Vagina (tissue), 2 donors: ENCODE data around the gene UBA7.

Source experiments
- CTCF ChIP-seq, 3 experiments: fragments of 450-650 bp in 2 of 3; fragments of 200-600 bp in 1 of 3; sonication (generic) in 1 of 3; IDR thresholded peaks; one replicate each; pipeline ENCODE4 v1.5.1; 2017 to 2019; ENCODE audit warnings: antibody characterized with exemption in 3 of 3, mild to moderate bottlenecking in 2 of 3, moderate library complexity in 2 of 3
- POLR2A ChIP-seq, 2 donors: fragments of 450-650 bp; IDR thresholded peaks; one replicate each; pipeline ENCODE4 v1.6.1; 2017; ENCODE audit warnings: antibody characterized with exemption in 2 of 2, mild to moderate bottlenecking in 2 of 2, moderate library complexity in 2 of 2

GRCh38 chr3:49842843-49843517, 29.2 kb upstream of the UBA7 start:
- TF ChIP-seq POLR2A (IDR thresholded peaks at IDR 0.05) = no peak
- no peak for TF ChIP-seq CTCF (IDR thresholded peaks at IDR 0.05)
